NCI-H2171 treated with DMSO at 0.1 percent for 48 hours (cell line): ENCODE results near the gene TOX3.

Experiments
- DNase-seq: peaks from one replicate; lab custom pipeline; 2025; lab: John Stamatoyannopoulos, UW

TOX3 gene

DNA sequence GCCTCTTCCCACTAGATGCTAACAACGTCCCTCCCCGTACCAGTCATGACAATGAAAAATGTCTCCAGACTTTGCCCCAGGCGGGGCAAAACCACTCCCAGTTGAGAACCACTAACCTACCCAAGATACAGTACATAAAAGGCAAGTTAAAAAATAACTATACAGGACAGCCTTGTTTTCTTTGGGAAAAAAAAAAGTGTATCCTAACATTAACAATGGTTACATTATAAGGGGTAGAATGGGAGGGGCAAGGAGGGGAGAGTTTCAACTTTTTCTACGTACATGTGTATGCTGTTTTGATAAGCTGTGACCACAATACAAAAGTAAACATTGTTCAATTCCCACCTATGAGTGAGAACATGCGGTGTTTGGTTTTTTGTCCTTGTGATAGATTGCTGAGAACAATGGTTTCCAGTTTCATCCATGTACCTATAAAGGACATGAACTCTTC, 94.9 kb downstream of the TOX3 start:
- DNase-seq = no peak

DNA sequence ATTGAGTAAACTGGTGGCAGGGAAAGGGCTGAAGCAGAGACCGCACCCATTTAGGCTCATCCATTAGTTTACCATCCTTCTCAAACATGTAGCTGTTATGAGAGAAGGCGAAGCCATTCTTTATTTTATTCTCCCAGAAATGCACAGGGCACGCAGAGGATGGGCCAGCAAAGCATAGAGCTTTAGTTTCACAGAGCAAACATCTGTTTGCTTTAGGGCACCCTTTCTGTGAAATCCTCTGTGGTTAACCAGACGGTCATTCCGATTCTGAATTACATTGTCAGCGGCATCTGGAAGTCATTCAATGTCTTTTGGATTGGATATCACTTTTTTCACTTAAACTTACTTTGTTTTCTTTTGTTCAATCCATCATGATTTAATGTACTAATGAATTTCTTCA, 96.0 kb downstream of the TOX3 start:
- no peak for DNase-seq

DNA sequence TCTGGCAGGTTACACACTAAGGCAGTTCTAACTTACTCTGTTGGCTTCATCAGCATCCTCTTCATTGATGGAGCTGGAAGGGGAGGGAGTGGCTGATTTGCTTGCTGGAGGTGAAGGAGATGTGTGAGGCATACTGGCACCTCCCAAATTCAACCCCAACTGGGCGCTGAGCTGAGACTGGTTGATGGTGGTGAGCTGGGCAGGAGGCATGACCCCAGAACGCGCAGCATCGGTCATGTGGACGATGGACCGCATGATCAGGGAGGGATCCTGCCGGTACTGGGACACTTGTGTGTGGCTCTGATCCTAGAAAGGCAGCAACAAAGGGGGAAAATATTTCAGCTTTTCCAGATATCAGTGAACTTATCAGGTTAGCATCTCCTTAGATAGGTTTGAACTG, 96.7 kb downstream of the TOX3 start:
- no peak for DNase-seq

DNA sequence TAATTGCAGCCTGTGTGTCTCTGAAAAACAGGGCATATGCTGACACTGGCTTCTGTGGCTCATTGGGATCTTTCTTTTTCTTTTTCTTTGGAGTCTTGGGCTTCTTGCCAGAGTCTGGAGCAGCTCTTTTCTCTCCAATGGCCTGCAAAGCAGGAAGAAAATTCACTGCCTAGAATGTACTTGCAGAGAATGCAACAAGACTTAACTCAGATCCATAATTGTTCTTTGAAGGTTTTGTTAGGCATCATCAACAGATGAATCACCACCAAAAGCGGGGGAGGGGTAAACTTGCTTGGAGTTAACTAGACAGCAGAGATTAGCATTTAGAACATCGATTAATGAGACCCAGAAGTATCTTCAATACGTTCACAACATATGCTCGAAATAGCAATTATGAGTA, 100.9 kb downstream of the TOX3 start:
- peak; percentile 64 for DNase-seq

DNA sequence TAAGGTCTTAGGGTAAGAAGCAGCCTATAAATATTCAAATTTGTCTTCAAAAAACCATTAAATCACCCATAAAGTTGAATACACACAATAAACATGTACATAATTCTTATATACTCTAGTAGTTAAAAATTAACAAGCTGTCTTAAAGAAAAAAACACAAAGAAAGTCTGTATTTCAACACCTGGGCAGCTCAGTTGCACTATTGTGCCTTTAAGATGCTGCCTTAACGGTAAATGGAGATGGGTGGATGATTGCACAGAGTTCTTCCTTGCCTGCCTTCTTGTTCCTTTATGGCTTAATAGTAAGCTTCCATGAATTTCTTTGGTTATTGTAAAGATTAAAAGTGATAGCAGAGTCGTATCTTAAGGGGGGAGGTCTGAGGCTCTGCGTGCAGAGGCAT, 105.1 kb downstream of the TOX3 start:
- no peak for DNase-seq

DNA sequence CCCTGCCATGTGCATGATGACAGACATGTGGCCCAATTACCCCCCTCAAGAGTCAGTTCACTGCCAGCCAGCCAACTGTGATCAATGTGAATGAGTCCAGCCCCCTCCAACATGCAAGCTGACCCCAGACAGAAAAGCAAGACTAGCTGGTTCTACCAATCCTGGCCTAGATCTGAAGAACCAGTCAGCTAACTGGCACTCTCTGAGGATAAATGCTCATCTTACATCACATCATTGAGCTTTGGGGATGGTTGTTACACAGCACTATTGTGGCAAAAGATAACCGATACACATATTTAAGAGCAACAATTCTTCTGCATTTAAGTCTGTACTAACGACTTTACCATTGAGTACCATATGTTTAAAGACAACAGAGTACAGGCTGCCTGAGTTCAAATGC, 106.7 kb downstream of the TOX3 start:
- no peak for DNase-seq

DNA sequence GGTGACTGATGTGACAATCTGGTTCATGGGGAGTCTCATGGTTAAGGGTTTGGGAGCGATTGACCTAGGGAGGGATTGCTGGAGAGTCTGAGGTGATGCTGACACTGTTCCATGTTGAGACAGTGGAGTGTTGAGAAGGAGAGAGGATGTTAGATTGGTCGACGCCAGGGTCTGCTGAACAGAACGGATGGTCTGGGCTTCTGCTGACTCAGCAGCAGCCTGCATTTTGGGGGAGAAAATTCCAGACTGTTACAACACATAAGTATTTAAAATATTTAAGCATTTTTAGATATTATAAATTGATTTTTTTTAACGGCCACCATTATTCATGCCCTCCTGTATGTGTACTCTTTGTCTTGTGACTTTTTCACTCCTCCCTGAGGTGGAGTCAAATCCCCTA, 107.2 kb downstream of the TOX3 start:
- DNase-seq = no peak

DNA sequence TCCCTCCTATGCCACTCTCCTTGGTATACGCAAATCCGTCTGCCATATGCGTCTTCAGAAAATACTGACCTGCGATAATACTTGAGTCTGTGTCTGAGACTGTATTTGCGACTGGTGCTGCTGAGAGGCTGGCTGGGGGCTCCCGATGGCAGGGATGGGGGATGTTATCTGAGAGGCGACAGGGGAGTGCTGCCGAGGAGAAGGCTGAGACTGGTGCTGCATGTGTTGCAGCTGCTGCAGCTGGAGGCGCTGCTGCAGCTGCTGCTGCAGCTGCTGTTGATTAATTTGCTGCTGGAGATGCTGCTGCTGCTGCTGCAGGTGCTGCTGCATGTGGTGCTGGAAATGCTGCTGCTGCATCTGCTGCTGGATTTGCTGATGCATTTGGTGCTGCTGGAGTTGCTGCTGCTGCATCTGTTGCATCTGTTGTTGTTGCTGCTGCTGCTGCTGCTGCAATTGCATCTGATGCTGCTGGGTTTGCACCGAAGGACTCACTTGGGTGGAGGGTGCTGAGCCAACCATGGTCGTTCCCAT, 107.7 kb downstream of the TOX3 start:
- DNase-seq = peak; percentile 19

DNA sequence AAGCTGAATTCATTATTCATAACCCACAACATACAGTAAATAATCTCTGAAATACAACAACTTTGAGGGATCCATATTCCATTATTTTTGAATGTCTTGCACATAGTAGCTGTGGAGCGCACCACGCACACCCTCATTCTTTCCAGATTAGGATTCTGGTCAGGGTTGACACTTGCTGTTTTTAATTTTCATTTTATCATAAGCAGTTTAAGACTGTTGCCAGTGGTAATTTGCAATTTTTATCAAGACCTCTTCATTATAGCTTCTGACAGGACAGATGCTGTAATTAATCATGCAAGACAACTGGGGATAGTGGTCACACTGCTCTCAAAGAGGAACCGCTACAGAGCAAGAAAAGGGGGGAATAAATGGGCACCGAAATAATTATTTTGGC, 109.7 kb downstream of the TOX3 start:
- DNase-seq = no peak

DNA sequence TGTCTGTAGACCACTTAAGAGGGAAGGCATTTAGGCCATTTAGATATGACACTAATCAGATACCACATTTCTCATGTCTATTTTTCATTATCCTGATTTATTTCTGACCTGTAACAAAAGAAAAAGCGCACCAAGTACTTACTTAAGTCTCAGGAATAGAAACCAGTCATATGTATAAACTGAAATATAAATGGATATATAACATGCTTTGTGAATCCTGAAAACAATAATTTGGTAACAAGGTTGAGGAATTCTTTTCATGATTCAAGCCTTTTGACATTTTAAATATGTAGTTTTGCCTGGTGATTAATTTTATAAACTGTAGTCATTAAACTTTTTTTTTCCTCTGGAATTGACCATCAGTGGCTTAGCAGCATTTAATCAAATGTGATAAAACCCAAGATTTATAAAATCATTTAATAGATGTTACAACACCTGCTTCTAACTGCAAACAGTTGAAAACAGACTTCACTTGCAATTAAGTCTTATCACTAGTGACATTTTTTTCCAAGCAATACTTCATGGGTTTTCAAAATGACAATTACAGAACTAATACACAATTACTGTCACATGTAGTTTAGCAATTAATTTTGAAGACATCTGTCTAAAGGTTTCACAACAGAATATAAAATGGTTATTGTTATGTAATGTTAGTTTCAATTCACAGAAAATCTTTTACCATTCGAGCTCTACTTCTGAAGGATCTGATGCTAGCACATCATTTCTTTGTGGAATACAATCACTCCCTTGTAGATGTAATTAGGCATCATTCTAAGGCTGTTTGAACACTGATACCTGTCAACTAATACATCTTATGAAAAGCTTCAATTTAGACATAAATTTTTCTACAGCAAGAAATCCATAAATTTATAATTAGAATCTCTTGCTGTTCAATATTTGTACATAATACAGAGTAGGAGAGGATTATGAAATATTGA, 110.3 kb downstream of the TOX3 start:
- DNase-seq = peak; percentile 46

DNA sequence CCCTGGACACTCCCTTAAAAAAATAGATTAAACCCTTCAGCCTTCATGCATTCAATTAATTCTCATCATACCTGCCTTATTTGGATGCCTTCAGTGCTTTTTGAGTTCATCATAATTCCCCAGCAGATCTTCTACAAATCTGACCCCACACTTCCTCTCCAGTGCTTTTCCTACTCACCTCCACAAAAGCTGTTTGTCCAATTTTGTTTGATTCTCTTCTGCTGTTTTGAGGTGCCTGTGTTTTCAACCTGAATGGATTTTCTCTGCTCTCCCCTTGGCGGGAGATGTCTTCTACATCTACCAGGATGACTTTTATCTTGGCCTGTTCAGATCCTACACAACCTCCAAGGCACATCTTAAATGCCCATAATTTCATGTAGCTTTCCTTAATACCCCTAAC, 112.7 kb downstream of the TOX3 start:
- no peak for DNase-seq

DNA sequence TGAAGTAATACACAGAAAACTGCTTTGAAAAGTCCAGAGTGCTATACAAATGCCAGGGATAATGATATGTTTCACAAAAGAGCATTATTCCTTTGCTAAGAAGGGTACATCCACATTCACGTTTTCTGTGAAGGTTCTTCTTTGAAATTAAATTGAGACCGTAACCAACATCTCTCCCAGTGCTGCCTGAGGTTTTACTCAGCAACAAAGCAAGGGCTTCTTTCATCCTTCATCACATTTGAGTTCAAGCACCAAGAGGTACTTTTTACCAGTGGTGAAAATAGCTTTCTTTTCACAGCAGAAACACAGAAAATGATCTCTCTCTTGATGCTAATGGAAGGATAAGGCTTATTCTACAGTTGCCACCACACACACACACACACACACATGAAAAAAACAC, 113.3 kb downstream of the TOX3 start:
- no peak for DNase-seq

DNA sequence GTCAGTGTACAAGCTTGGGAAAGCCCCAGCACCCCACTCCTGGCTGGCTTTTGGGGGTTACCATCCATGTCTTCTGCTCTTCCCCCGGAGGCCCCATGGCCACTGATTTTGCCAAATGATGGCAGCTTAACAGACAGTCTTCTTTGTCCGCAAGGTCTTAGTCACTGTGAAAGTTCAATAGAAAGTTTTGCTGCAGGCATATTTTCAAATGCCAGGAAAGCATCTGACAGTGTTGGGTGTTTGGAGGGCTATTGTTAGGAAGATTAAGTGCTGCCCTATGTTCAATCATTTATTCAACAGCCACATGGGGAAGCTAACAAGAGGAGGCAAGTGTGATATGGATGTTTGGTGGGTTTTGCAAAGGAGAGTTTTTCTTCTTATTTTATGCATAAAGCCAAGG, 122.4 kb downstream of the TOX3 start:
- no peak for DNase-seq

DNA sequence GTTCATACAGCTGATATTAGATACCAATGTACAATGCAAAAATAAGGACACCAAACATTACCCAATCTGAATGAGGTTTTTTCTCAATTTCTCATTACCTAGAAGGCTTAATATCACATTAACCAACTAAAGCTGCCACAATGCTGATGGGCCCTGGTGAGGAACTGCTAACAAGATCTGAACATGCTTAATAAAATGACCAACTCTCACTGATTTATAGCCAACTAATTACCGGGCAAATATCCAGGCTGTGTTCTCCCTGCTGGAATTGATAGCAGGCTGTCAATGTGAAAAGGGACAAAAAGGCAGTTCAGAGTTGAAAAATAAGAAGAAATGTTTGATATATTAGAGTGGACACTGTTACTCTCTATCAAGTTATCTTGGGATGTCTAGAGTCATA, 124.6 kb downstream of the TOX3 start:
- DNase-seq = no peak

DNA sequence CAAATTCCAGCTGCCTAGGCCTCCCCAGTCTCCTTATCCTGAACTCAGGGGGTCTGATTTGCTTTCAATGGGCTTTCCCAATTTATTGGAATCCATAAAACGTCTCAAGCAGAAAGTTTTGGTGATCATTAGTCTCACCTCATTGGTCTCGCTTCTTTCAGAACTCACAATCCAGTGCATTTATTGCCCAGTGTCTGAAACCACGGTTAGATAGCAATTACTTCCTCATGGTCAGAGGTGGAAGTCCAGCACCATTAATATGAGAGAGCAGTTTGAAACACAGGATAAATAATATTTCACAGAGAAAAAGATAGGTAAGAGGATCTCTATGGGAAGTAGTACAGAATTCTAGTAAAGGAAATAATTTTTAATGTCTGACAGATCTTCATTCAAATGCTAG, 128.7 kb downstream of the TOX3 start:
- DNase-seq = no peak

DNA sequence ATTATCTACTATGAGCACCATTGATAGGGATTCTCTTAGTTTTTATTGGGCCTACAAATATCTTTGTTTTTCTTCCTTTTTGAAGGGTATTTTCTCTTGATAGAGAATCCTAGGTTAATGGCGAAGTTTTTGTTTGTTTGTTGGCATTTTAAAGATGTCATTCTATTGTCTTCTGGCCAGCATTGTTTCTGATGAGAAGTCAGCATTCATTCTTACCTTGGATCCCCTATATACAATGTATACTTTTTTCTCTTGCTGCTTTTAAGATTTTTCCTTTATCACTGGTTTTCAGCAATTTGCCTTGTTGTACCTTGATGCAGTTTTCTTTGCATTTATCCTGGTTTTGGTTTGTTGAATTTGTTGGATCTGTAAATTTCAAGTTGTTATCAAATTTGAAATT, 130.1 kb downstream of the TOX3 start:
- no peak for DNase-seq

DNA sequence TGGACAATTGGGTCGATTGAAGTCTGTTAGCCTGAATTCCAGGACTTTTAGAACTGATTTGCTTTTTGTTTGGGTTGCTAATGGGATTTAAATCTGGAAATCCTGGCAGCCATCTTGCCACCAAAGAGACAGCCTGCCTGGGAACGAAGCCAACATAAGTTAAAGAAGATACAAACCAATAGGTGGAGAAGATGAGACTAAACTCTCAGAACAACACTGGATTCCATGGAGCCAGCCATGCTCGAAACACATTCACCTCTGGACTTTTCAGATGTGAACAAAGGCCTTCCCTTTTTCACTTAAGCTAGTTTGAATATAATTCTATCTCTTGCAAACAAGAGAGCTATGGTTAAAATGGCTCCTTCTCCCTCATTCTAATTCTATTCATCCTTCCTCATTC, 135.9 kb downstream of the TOX3 start:
- no peak for DNase-seq

DNA sequence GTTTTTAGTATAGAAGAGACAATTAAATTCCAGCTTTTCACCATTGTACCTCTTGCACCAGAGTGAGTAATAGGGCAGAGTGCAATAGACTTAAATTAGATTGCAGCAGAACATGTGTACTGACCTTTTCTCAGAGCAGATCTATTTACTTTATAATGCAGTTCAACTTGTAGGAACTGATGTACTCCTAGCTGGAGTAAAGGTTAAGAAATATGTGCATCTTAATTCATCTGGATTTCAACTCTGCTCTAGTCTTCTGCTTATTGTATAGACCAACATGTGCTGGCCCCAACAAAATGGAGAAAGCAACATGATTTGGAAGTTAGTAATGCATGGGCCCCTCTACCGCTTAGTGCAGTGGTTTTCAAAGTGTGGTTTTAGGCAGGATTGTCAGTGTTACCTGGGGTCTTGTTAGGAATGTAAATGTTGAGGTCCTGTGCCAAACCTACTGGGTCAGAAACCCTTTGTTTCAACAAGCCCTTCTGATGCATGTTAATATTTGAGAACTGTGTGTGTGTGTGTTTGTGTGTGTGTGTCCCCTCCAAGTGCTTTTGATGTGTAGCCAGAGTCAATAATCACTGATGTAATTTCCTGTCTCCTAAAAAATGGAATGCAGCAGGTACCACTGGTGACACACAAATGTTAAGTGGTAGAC, 138.6 kb downstream of the TOX3 start:
- no peak for DNase-seq

DNA sequence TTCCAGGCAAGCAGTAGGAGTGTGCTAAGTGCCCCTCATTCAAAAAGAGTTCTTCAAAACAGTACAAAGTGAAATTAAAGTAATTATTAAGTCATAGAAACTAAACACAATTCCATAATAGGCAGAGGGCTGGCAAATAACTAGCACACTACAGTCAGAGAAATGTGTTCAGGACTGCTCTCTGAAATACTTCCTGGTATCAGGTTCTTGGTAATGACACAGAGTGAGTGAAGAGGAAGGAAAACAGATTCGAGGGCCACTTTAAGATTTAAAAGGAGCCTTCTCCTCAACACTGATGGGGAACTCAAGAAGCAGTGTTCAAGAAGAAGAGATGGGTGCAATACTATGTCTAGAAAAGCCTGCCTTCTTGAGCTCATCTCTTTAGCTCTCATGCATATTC, 139.2 kb downstream of the TOX3 start:
- no peak for DNase-seq

DNA sequence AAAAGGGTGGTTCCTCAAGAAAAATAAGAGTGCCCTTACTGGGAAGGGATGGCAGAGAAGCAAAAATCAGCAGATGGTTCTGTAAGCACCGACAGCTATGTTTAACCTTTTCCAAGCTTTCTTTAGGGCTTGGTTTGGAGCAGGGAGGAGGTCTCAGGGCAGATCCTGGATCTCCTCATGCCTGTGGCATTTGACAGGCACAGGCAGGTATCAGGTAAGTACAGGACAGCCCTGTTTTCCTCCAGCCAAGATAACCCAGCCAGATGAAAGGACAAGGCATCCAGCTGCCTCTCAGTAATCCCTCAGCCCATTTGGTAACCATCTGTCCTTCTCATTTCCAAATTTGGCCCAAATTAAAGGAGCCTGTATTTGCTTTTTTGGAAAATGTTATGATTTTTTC, 141.5 kb downstream of the TOX3 start:
- peak; percentile 41 for DNase-seq

DNA sequence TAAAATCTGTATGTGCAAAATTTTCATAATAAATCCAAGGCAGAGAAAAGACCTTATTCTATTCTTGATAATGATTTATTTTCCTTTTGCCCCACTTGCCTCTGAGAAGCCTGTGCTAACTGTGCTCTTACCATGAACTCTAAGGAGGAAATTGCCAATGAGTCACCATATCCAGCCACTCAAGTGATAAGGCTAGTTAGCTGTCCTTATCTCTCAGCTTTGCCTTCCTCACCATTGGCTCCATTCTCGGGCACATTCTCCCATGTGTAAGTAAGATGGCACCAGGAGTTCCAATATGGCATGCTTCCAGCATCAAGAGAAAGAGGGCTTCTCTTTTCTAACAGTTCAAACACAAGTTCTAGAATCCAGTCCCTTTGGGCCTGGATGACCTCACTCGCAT, 142.4 kb downstream of the TOX3 start:
- no peak for DNase-seq

DNA sequence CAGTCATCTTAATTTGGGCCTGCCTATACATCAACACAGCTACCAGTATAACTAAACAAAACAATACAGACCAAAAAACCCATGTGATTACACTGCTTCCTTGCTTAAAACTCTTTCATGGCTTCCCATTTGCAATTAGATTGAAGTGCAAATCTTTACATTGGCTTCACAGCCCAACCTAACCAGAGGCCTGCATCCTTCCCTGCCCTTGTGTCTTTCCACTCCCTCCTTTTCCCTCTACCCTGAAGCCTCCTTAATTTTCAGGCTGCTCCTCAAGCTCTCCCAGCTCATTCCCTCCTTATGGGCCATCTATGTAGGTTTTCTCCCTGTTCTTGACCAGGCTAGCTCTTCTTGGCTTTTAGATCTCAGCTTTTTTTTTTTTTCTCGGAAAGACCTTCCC, 147.8 kb downstream of the TOX3 start:
- DNase-seq = no peak

DNA sequence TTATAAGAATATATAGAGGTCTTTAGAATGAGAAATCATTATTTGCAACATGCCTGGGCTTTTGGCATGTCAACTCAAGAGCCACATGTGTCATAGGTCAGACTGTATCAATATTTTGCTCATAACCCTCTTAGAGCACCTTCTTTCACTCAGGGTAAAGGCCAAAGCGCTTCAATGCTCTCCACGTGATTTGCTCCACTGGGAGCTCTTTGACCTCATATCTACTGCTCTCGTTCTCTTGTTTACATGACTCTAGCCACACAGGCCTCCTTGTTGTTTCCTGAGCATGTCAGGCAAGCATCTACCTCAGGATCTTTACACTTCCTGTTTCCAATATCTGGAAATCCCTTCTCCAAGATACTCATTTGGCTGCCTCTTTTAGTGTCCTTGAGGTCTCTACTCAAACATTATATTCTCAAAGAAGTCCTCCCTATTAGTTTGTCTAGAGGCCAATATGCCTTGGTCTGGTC, 148.4 kb downstream of the TOX3 start:
- no peak for DNase-seq
